ENCODE data around the gene PCDHGA11.
"Not testable (repeated sequence)": the region's sequence is repeated elsewhere in the genome, so short reads cannot be mapped to it uniquely, and the experiment has no call there.

PCDHGA11 gene

DNA sequence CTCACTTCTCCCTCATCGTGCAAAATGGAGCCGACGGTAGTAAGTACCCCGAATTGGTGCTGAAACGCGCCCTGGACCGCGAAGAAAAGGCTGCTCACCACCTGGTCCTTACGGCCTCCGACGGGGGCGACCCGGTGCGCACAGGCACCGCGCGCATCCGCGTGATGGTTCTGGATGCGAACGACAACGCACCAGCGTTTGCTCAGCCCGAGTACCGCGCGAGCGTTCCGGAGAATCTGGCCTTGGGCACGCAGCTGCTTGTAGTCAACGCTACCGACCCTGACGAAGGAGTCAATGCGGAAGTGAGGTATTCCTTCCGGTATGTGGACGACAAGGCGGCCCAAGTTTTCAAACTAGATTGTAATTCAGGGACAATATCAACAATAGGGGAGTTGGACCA is 10.4 kb downstream of the PCDHGA11 start:
- DNase-seq (ENCODE audit: extremely low read depth, low read depth): no peak
- TF ChIP-seq, protein P1, sequence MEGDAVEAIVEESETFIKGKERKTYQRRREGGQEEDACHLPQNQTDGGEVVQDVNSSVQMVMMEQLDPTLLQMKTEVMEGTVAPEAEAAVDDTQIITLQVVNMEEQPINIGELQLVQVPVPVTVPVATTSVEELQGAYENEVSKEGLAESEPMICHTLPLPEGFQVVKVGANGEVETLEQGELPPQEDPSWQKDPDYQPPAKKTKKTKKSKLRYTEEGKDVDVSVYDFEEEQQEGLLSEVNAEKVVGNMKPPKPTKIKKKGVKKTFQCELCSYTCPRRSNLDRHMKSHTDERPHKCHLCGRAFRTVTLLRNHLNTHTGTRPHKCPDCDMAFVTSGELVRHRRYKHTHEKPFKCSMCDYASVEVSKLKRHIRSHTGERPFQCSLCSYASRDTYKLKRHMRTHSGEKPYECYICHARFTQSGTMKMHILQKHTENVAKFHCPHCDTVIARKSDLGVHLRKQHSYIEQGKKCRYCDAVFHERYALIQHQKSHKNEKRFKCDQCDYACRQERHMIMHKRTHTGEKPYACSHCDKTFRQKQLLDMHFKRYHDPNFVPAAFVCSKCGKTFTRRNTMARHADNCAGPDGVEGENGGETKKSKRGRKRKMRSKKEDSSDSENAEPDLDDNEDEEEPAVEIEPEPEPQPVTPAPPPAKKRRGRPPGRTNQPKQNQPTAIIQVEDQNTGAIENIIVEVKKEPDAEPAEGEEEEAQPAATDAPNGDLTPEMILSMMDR (IDR thresholded peaks at IDR 0.05; ENCODE audit: low read depth, low read length, missing control alignments): no peak
- H3K4me3 ChIP-seq (replicated peaks; ENCODE audit: low read depth, low read length): peak overlapping the region; percentile 26

DNA sequence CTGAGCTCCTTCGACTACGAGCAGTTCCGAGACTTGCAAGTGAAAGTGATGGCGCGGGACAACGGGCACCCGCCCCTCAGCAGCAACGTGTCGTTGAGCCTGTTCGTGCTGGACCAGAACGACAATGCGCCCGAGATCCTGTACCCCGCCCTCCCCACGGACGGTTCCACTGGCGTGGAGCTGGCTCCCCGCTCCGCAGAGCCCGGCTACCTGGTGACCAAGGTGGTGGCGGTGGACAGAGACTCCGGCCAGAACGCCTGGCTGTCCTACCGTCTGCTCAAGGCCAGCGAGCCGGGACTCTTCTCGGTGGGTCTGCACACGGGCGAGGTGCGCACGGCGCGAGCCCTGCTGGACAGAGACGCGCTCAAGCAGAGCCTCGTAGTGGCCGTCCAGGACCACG is 11.5 kb downstream of the PCDHGA11 start:
- not testable (repeated sequence) for H3K4me3 ChIP-seq (replicated peaks; ENCODE audit: low read depth, low read length); DNase-seq (ENCODE audit: extremely low read depth, low read depth)

DNA sequence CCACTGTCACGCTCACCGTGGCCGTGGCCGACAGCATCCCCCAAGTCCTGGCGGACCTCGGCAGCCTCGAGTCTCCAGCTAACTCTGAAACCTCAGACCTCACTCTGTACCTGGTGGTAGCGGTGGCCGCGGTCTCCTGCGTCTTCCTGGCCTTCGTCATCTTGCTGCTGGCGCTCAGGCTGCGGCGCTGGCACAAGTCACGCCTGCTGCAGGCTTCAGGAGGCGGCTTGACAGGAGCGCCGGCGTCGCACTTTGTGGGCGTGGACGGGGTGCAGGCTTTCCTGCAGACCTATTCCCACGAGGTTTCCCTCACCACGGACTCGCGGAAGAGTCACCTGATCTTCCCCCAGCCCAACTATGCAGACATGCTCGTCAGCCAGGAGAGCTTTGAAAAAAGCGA is 11.9 kb downstream of the PCDHGA11 start:
- not testable (repeated sequence) for DNase-seq (ENCODE audit: extremely low read depth, low read depth); H3K4me3 ChIP-seq (replicated peaks; ENCODE audit: low read depth, low read length)

DNA sequence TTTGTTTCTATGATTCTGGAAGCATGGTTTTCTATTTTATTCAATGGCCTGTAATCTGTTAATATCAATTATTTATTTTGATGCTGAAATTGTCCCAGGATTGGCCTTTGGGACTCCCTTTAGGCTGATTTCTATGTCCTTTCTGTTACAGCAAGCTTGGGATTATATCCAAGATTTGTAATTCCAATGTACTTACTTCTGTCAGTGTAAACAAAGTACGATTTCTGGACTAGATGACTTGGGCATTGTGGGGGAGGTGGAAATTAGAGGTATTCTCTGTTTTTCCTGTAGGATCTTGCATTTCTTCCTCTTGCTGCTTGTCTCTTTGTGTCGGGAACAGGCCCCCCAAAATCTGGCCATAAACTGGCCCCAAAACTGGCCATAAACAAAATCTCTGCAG is 13.2 kb downstream of the PCDHGA11 start:
- TF ChIP-seq, protein P1 (IDR thresholded peaks at IDR 0.05; ENCODE audit: low read depth, low read length, missing control alignments): no peak
- no peak for DNase-seq (ENCODE audit: extremely low read depth, low read depth)
- no peak overlapping the region for H3K4me3 ChIP-seq (replicated peaks; ENCODE audit: low read depth, low read length)

DNA sequence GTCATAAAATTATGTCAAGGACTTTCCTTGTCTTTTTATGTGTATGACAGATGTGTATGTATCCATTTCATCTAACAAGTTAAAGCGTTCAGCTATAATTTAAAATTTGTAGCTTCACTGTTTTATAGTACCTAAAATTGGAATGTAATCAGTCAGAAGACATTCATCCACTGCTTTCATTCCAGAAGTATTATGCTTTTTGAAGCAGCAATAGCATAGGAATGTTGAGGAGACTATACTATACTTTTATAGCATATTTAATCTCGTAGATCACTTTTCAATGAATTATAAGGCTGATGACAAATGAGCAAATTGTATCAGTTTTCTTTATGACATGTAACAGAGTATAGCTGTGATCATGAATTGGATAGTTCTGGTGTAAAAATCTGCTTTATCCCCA is 16.4 kb downstream of the PCDHGA11 start:
- no peak for DNase-seq (ENCODE audit: extremely low read depth, low read depth)
- no peak overlapping the region for H3K4me3 ChIP-seq (replicated peaks; ENCODE audit: low read depth, low read length)
- TF ChIP-seq, protein P1 (IDR thresholded peaks at IDR 0.05; ENCODE audit: low read depth, low read length, missing control alignments): no peak

DNA sequence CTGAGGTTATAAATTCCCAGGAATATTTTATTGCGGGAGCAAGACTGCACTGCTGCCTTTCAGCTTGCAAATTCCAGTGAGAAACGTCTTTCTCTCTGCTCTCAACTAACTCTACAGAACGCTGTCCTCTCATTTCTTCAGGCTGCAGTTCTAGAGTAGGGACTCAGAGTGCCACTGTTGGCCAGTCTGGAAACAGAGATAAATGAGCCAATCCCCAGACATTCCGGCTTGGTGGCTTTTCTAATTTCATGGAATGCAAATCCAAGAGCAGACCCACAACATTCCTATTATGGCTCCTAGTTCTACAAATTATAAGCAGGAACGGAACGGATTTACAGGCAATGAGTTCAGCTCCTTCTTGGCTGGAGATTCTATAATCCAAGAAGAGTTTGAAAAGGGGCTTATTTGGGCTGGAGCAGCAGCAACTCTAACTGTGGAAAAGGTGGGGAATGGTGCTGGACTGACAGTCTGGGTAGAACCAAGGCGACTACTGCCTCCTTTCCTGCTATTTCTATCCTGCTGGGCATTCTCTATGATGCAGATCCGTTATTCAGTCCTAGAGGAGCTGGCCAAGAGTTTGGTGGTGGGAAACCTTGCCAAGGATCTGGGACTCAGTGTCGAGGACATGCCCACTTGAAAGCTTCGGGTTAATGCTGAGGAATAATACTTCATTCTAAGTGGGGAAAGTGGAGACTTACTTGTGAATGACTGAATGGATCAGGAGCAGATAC is 18.7 kb downstream of the PCDHGA11 start:
- no peak overlapping the region for H3K4me3 ChIP-seq (replicated peaks; ENCODE audit: low read depth, low read length)
- DNase-seq (ENCODE audit: extremely low read depth, low read depth): no peak
- TF ChIP-seq, protein P1 (IDR thresholded peaks at IDR 0.05; ENCODE audit: low read depth, low read length, missing control alignments): no peak

DNA sequence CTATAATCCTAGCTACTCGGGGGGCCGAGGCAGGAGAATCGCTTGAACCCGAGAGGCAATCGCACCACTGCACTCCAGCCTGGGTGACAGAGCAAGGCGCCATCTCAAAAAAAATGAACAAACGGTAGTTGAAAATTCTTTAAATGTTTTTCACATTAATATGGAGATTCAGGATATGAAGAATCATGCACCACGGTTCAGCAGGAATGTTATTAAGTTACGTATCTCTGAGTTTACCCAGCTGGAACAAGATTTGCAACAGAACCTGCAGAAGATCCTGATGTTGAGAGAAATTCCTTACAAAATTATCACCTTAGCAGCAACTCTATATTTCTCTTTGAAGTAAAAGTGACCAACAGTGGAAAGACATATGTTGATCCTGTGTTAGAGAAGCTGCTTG is 19.5 kb downstream of the PCDHGA11 start:
- TF ChIP-seq, protein P1 (IDR thresholded peaks at IDR 0.05; ENCODE audit: low read depth, low read length, missing control alignments): no peak
- DNase-seq (ENCODE audit: extremely low read depth, low read depth): no peak
- H3K4me3 ChIP-seq (replicated peaks; ENCODE audit: low read depth, low read length): no peak overlapping the region

DNA sequence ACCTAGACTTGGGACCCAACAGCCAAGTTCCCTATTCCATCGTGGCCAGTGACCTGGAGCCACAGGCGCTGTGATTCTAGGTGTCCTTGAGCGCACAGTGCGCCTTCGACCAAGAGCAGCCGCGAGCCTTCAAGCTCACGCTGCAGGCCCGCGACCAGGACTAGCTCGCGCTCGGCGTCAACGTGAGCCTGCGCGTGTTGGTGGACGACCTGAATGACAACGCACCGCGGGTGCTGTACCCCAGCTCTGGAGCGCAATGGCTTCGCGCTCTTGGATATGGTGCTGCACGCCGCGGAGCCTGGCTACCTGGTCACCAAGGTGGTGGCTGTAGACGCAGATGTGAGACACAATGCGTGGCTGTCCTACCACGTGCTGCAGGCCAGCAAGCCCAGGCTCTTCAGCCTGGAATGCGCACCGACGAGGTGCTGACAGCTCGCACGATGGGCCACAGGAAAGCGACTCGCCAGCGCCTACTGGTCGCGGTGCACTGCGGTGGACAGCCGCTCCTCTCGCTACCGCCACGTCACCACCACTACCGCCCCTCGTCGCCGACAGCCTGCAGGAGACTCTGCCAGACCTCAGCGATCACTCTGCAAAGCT is 20.8 kb downstream of the PCDHGA11 start:
- no peak overlapping the region for H3K4me3 ChIP-seq (replicated peaks; ENCODE audit: low read depth, low read length)
- DNase-seq (ENCODE audit: extremely low read depth, low read depth): no peak
- TF ChIP-seq, protein P1 (IDR thresholded peaks at IDR 0.05; ENCODE audit: low read depth, low read length, missing control alignments): no peak

All from HFF-Myc (cell line).